Ovary (tissue), 3 donors: Measurements from ENCODE around the gene PIGU.

Source experiments
- POLR2A ChIP-seq: fragments of 450-650 bp; IDR thresholded peaks from one replicate; pipeline ENCODE4 v1.6.1; 2017; ENCODE audit warnings: antibody characterized with exemption, mild to moderate bottlenecking, moderate library complexity
- TF ChIP-seq, protein P1 (sequence below), 3 donors: fragments of 450-650 bp in 2 of 3; fragments of 200-600 bp in 1 of 3; IDR thresholded peaks; one replicate each; pipeline versions ENCODE4 v1.5.1 to v1.8.0; 2016 to 2022; ENCODE audit warnings: antibody characterized with exemption in 3 of 3, mild to moderate bottlenecking in 1 of 3
- donor health status: DM: no; HTN: no; CAD: no.

DNA sequence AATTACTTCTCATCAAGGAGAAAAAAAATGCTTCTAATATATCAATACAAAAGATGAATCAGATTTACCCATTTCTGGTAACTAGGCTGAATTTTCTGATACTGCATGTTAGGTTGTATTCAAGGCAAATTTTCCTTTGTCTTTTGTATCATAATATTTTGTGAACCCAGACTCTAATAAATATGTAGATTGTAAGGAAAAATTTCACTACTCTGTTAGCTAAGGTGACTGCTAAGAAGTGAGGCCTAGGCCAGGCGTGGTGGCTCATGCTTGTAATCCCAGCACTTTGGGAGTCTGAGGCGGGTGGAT is 40.0 kb upstream of the PIGU start:
- TF ChIP-seq, protein P1, sequence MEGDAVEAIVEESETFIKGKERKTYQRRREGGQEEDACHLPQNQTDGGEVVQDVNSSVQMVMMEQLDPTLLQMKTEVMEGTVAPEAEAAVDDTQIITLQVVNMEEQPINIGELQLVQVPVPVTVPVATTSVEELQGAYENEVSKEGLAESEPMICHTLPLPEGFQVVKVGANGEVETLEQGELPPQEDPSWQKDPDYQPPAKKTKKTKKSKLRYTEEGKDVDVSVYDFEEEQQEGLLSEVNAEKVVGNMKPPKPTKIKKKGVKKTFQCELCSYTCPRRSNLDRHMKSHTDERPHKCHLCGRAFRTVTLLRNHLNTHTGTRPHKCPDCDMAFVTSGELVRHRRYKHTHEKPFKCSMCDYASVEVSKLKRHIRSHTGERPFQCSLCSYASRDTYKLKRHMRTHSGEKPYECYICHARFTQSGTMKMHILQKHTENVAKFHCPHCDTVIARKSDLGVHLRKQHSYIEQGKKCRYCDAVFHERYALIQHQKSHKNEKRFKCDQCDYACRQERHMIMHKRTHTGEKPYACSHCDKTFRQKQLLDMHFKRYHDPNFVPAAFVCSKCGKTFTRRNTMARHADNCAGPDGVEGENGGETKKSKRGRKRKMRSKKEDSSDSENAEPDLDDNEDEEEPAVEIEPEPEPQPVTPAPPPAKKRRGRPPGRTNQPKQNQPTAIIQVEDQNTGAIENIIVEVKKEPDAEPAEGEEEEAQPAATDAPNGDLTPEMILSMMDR (IDR thresholded peaks at IDR 0.05), result no peak
- TF ChIP-seq POLR2A, result no peak
